DOHH2 (cell line): Measurements from ENCODE around the gene NKD1.

Experiments
- H3F3A ChIP-seq: fragments of 200-600 bp; sonication (generic), shearing (Covaris generic); 2 replicates; pipeline ENCODE4 v1.6.0; 2016; ENCODE audit warnings: antibody characterized with exemption, mild to moderate bottlenecking; ENCODE audit not compliant: control insufficient read depth, insufficient read depth
- H3K27ac ChIP-seq: fragments of 200-600 bp; sonication (generic); 2 replicates; pipeline ENCODE4 v1.5.1; 2014; ENCODE audit warnings: low read depth, mild to moderate bottlenecking, low read length, moderate library complexity
- H3K27me3 ChIP-seq: fragments of 200-600 bp; sonication (generic); 2 replicates; pipeline ENCODE4 v1.6.1; 2014; ENCODE audit warnings: mild to moderate bottlenecking, low read length, mixed read lengths; ENCODE audit not compliant: control insufficient read depth
- H3K36me3 ChIP-seq: fragments of 200-600 bp; sonication (generic); 2 replicates; pipeline ENCODE4 v1.6.1; 2014; ENCODE audit warnings: mild to moderate bottlenecking, low read length, moderate library complexity, mixed read lengths; ENCODE audit not compliant: control insufficient read depth
- H3K4me1 ChIP-seq: fragments of 200-600 bp; sonication (generic); 2 replicates; pipeline ENCODE4 v1.6.1; 2014; ENCODE audit warnings: mild to moderate bottlenecking, low read length, mixed read lengths; ENCODE audit not compliant: control insufficient read depth
- H3K4me2 ChIP-seq: fragments of 200-600 bp; sonication (generic); 2 replicates; pipeline ENCODE4 v1.6.0; 2014; ENCODE audit warnings: mild to moderate bottlenecking, low read length, moderate library complexity
- H3K4me3 ChIP-seq: fragments of 200-600 bp; sonication (generic); 2 replicates; pipeline ENCODE4 v1.5.1; 2014; ENCODE audit warnings: mild to moderate bottlenecking, low read length, mixed read lengths
- H3K79me2 ChIP-seq: fragments of 200-600 bp; sonication (generic); 2 replicates; pipeline ENCODE4 v1.6.1; 2014; ENCODE audit warnings: mild to moderate bottlenecking, low read length, mixed read lengths; ENCODE audit not compliant: control insufficient read depth
- H3K9me2 ChIP-seq: fragments of 200-600 bp; sonication (generic); replicated peaks from 2 replicates; pipeline ENCODE4 v1.6.1; 2014; ENCODE audit warnings: mild to moderate bottlenecking, low read length, mixed read lengths; ENCODE audit not compliant: control insufficient read depth
- H3K9me3 ChIP-seq: fragments of 200-600 bp; sonication (generic); 2 replicates; pipeline ENCODE4 v1.6.1; 2014; ENCODE audit warnings: antibody characterized with exemption, low read length, mixed read lengths; ENCODE audit not compliant: control insufficient read depth, insufficient read depth
- H4K20me1 ChIP-seq: fragments of 200-600 bp; sonication (generic); 2 replicates; pipeline ENCODE4 v1.6.0; 2014; ENCODE audit warnings: low read depth, mild to moderate bottlenecking, antibody characterized with exemption, low read length, moderate library complexity; ENCODE audit not compliant: control insufficient read depth, insufficient read depth
- CTCF ChIP-seq: fragments of 200-600 bp; sonication (generic); IDR thresholded peaks from one replicate; pipeline ENCODE4 v1.5.1; 2014; ENCODE audit warnings: antibody characterized with exemption, mild to moderate bottlenecking, low read depth, low read length; ENCODE audit not compliant: poor library complexity, severe bottlenecking
- EZH2phosphoT487 ChIP-seq: fragments of 200-600 bp; sonication (generic); IDR thresholded peaks from 2 replicates; pipeline ENCODE4 v1.6.1; 2017; ENCODE audit warnings: borderline replicate concordance, mild to moderate bottlenecking, antibody characterized with exemption, low read length, moderate library complexity, mixed read lengths

NKD1 gene

GRCh38 chr16:50546125-50546524 is 2.1 kb upstream of the NKD1 start:
- H3K9me3 ChIP-seq = no peaks in the 10 kb centered on the region
- H3F3A ChIP-seq = no peaks in the 10 kb centered on the region
- H4K20me1 ChIP-seq = no peaks in the 10 kb centered on the region; the same call in 1 of the 2 replicates
- H3K4me1 ChIP-seq = peaks cover 8% of the 10 kb centered on the region; the same call in 1 of the 2 replicates
- H3K4me3 ChIP-seq = no peak overlapping the region
- no peak overlapping the region for H3K27ac ChIP-seq
- H3K27me3 ChIP-seq = peaks cover 44% of the 10 kb centered on the region
- H3K4me2 ChIP-seq = no peak overlapping the region
- no peaks in the 10 kb centered on the region for H3K79me2 ChIP-seq
- H3K9me2 ChIP-seq = no peaks in the 10 kb centered on the region
- no peaks in the 10 kb centered on the region for H3K36me3 ChIP-seq
- TF ChIP-seq EZH2phosphoT487 (no peak), CTCF (no peak)

- Histone ChIP-seq H3K27me3 (peaks cover 44% of the 10 kb centered on the region), H3K27ac (no peak overlapping the region), H3K4me1 (peaks cover 8% of the 10 kb centered on the region; the same call in 1 of the 2 replicates), H3F3A (no peaks in the 10 kb centered on the region), H3K36me3 (no peaks in the 10 kb centered on the region), H3K4me2 (peak overlapping the region; percentile 72), H3K79me2 (no peaks in the 10 kb centered on the region), H3K4me3 (peak overlapping the region; percentile 68), H3K9me3 (no peaks in the 10 kb centered on the region), H4K20me1 (no peaks in the 10 kb centered on the region; the same call in 1 of the 2 replicates), H3K9me2 (no peaks in the 10 kb centered on the region)
- TF ChIP-seq EZH2phosphoT487 (no peak), CTCF (peak; percentile 30)
Measured at GRCh38 chr16:50547340-50548124, 664 bp upstream of the NKD1 start.

GRCh38 chr16:50548909-50549560 is 839 bp downstream of the NKD1 start:
- no peak overlapping the region for H3K27ac ChIP-seq

More at GRCh38 chr16:50548909-50549560, 839 bp downstream of the NKD1 start:
- H4K20me1 ChIP-seq = no peaks in the 10 kb centered on the region; the same call in 1 of the 2 replicates
- peak overlapping the region; percentile 49 for H3K4me3 ChIP-seq
- H3K9me3 ChIP-seq = no peaks in the 10 kb centered on the region
- peak overlapping the region; percentile 59 for H3K4me2 ChIP-seq
- no peaks in the 10 kb centered on the region for H3K79me2 ChIP-seq
- peaks cover 8% of the 10 kb centered on the region; the same call in 1 of the 2 replicates for H3K4me1 ChIP-seq
- TF ChIP-seq CTCF (no peak), EZH2phosphoT487 (no peak)
- no peaks in the 10 kb centered on the region for H3F3A ChIP-seq
- peaks cover 44% of the 10 kb centered on the region for H3K27me3 ChIP-seq
- no peaks in the 10 kb centered on the region for H3K36me3 ChIP-seq
- H3K9me2 ChIP-seq = no peaks in the 10 kb centered on the region
